ENCODE results near the gene GHRL. TPM values are rescaled to one million over a fixed set of nuclear protein-coding genes. Genes with fewer than 3 reads are reported as not detected.

Gene GHRL
- total and polyA plus RNA-seq, 7 donors, result 0.16 to 0.88 (median 0.18) TPM; not detected in 4

- peaks cover 19% of the 10 kb centered on the region for H3K4me1 ChIP-seq
- peaks cover 13 to 50% of the 10 kb centered on the region in 2 donors for H3K36me3 ChIP-seq (ENCODE audit: insufficient read depth in 1 of 2, low read depth in 1 of 2)
- peak overlapping the region; percentile 34 for H3K4me3 ChIP-seq
- DNase-seq (no peak), ATAC-seq (no peak)
- no peaks in the 10 kb centered on the region for H3K27me3 ChIP-seq (ENCODE audit: insufficient read depth in 3 of 3, low read length in 2 of 3)
- TF ChIP-seq CTCF (IDR thresholded peaks at IDR 0.05), result no peak
- intact Hi-C loops (cut with DNase I), result no loop called here
- 65 to 70% (median 66%) methylated on average over 6 of the region's 6 CpGs for WGBS, 3 donors
- no peak overlapping the region for H3K27ac ChIP-seq
- no peaks in the 10 kb centered on the region for H3K9me3 ChIP-seq
These were observed 26.5 kb upstream of the GHRL start for GRCh38 chr3:10319251-10319650.

GRCh38 chr3:10317961-10318350 lies 25.2 kb upstream of the GHRL start:
- peaks cover 13 to 63% of the 10 kb centered on the region in 2 donors for H3K36me3 ChIP-seq (ENCODE audit: insufficient read depth in 1 of 2, low read depth in 1 of 2)

GRCh38 chr3:10317311-10317960 lies 24.7 kb upstream of the GHRL start:
- Histone ChIP-seq H3K27me3 (ENCODE audit: insufficient read depth in 3 of 3, low read length in 2 of 3) (no peaks in the 10 kb centered on the region), H3K27ac (no peak overlapping the region), H3K9me3 (no peaks in the 10 kb centered on the region), H3K4me3 (no peak overlapping the region), H3K36me3 (ENCODE audit: insufficient read depth in 1 of 2, low read depth in 1 of 2) (peaks cover 13 to 68% of the 10 kb centered on the region in 2 donors), H3K4me1 (peaks cover 19% of the 10 kb centered on the region)
- DNase-seq, result no peak
- 86 to 95% (median 91%) methylated on average over 4 of the region's 4 CpGs for WGBS, 3 donors
- TF ChIP-seq CTCF (IDR thresholded peaks at IDR 0.05), result no peak
- no peak for ATAC-seq
- intact Hi-C loops (cut with DNase I), result no loop called here

More at GRCh38 chr3:10317961-10318350, 25.2 kb upstream of the GHRL start:
- Histone ChIP-seq H3K27me3 (ENCODE audit: insufficient read depth in 3 of 3, low read length in 2 of 3) (no peaks in the 10 kb centered on the region), H3K9me3 (no peaks in the 10 kb centered on the region), H3K27ac (no peak overlapping the region), H3K4me3 (no peak overlapping the region), H3K4me1 (peaks cover 19% of the 10 kb centered on the region)
- ATAC-seq (no peak), DNase-seq (no peak)
- no peak for TF ChIP-seq CTCF (IDR thresholded peaks at IDR 0.05)
- WGBS, 3 donors, result 92 to 97% (median 94%) methylated on average over 3 of the region's 3 CpGs
- intact Hi-C loops (cut with DNase I), result no loop called here

- Histone ChIP-seq H3K4me3 (no peak overlapping the region), H3K27me3 (ENCODE audit: insufficient read depth in 3 of 3, low read length in 2 of 3) (no peaks in the 10 kb centered on the region), H3K4me1 (peaks cover 19% of the 10 kb centered on the region), H3K9me3 (no peaks in the 10 kb centered on the region), H3K36me3 (ENCODE audit: insufficient read depth in 1 of 2, low read depth in 1 of 2) (peaks cover 13 to 84% of the 10 kb centered on the region in 2 donors), H3K27ac (no peak overlapping the region)
- intact Hi-C loops (cut with DNase I), result no loop called here
- no peak for TF ChIP-seq CTCF (IDR thresholded peaks at IDR 0.05)
- ATAC-seq (no peak), DNase-seq (no peak)
- WGBS, 3 donors, result 89 to 93% (median 91%) methylated on average over 4 of the region's 4 CpGs
These were observed 23.1 kb upstream of the GHRL start for GRCh38 chr3:10315771-10316344.
